ENCODE results near the gene ALDH3B2.

ALDH3B2 gene

GRCh38 chr11:67666676-67667489 is 7.5 kb downstream of the ALDH3B2 start:
- TF ChIP-seq CTCF (IDR thresholded peaks at IDR 0.05; ENCODE audit: low read depth, low read length): no peak
- no peak overlapping the region for H3K4me3 ChIP-seq (ENCODE audit: low read depth, low read length)

GRCh38 chr11:67666303-67666645 is 8.1 kb downstream of the ALDH3B2 start:
- no peak overlapping the region for H3K4me3 ChIP-seq (ENCODE audit: low read depth, low read length)
- no peak for TF ChIP-seq CTCF (IDR thresholded peaks at IDR 0.05; ENCODE audit: low read depth, low read length)

- no peak for TF ChIP-seq CTCF (IDR thresholded peaks at IDR 0.05; ENCODE audit: low read depth, low read length)
Observed at GRCh38 chr11:67665541-67666302, 8.7 kb downstream of the ALDH3B2 start.

GRCh38 chr11:67664696-67665540 is 9.5 kb downstream of the ALDH3B2 start:
- no peak overlapping the region for H3K4me3 ChIP-seq (ENCODE audit: low read depth, low read length)
- TF ChIP-seq CTCF (IDR thresholded peaks at IDR 0.05; ENCODE audit: low read depth, low read length): no peak

More at GRCh38 chr11:67665541-67666302, 8.7 kb downstream of the ALDH3B2 start:
- no peak overlapping the region for H3K4me3 ChIP-seq (ENCODE audit: low read depth, low read length)

GRCh38 chr11:67664213-67664585 is 10.2 kb downstream of the ALDH3B2 start:
- no peak for TF ChIP-seq CTCF (IDR thresholded peaks at IDR 0.05; ENCODE audit: low read depth, low read length)
- H3K4me3 ChIP-seq (ENCODE audit: low read depth, low read length): no peak overlapping the region

- no peak for TF ChIP-seq CTCF (IDR thresholded peaks at IDR 0.05; ENCODE audit: low read depth, low read length)
- H3K4me3 ChIP-seq (ENCODE audit: low read depth, low read length): no peak overlapping the region
Observed at GRCh38 chr11:67663532-67664212, 10.8 kb downstream of the ALDH3B2 start.

All from WI38 (cell line).